MM.1S (cell line): ENCODE results near the gene MAPK8IP1.

Experiments used
- EZH2 ChIP-seq: fragments of 300-600 bp; sonication (generic); optimal IDR thresholded peaks from 2 replicates; pipeline ENCODE3; 2017; ENCODE audit warnings: low read depth, mild to moderate bottlenecking, antibody characterized with exemption, low read length, mixed read lengths
- TF ChIP-seq, protein P1 (sequence below): fragments of 300-600 bp; sonication (generic); IDR thresholded peaks from 2 replicates; pipeline ENCODE4 v1.5.1; 2016; ENCODE audit warnings: antibody characterized with exemption, low read length, mixed read lengths

DNA sequence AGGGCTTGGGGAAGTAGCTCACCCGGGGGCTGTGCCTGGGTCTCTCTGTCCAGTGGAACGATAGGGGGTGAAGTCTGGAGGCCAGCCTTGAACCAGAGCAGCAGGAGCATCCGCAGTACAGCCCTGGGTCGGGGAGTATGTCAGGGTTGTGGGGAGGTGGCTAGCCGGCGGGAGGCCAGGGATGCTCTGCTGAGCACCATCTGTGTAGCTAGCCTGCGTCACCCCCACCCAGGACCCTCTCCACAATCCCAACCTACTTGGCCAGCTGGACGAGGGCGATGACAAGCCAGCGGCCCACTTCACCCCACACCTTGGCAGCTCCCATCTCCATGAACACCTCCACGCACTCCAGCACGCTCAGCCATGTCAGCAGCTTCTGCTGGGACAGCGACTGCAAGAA is 30.0 kb downstream of the MAPK8IP1 start:
- TF ChIP-seq, protein P1, sequence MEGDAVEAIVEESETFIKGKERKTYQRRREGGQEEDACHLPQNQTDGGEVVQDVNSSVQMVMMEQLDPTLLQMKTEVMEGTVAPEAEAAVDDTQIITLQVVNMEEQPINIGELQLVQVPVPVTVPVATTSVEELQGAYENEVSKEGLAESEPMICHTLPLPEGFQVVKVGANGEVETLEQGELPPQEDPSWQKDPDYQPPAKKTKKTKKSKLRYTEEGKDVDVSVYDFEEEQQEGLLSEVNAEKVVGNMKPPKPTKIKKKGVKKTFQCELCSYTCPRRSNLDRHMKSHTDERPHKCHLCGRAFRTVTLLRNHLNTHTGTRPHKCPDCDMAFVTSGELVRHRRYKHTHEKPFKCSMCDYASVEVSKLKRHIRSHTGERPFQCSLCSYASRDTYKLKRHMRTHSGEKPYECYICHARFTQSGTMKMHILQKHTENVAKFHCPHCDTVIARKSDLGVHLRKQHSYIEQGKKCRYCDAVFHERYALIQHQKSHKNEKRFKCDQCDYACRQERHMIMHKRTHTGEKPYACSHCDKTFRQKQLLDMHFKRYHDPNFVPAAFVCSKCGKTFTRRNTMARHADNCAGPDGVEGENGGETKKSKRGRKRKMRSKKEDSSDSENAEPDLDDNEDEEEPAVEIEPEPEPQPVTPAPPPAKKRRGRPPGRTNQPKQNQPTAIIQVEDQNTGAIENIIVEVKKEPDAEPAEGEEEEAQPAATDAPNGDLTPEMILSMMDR, result no peak
- no peak for TF ChIP-seq EZH2
